Activated B cell treated with CpG ODN at 0.5 μM for 24 hours (primary cell): ENCODE results near the gene RGS1. TPM values are rescaled to one million over a fixed set of nuclear protein-coding genes. Genes with fewer than 3 reads are reported as not detected.
A peak's percentile ranks its signal among the peaks of the same experiment; 100 is the strongest.

Experiments used
- ATAC-seq: fragments of 200-7000 bp; cut with Tn5 transposase; one replicate; pipeline ENCODE4 v1.10.0; 2021; ENCODE audit warnings: low read depth, mild to moderate bottlenecking, moderate library complexity
- CTCF ChIA-PET: fragments of 350-600 bp; sonication (Branson Sonifier 250); formaldehyde crosslinking; loops from one replicate; lab custom pipeline; 2021; ENCODE audit warnings: antibody characterized with exemption; lab: Charles Lee
- POLR2A ChIA-PET: fragments of 350-600 bp; sonication (Branson Sonifier 250); formaldehyde crosslinking; loops from one replicate; lab custom pipeline; 2021; ENCODE audit warnings: antibody characterized with exemption; lab: Charles Lee
- DNase-seq: peaks from one replicate; pipeline ENCODE4 v3.0.0; 2022
- H3K27ac Mint-ChIP-seq: one replicate; pipeline ENCODE4 v1.8.0; 2020; ENCODE audit warnings: mixed read lengths
- H3K27me3 Mint-ChIP-seq: one replicate; pipeline ENCODE4 v1.8.0; 2021; ENCODE audit warnings: mixed read lengths
- H3K36me3 Mint-ChIP-seq: one replicate; pipeline ENCODE4 v1.8.0; 2021; ENCODE audit warnings: low read depth, mixed read lengths
- H3K4me1 Mint-ChIP-seq: one replicate; pipeline ENCODE4 v1.8.0; 2021; ENCODE audit warnings: mixed read lengths
- H3K4me3 Mint-ChIP-seq: one replicate; pipeline ENCODE4 v1.8.0; 2020; ENCODE audit warnings: mild to moderate bottlenecking, mixed read lengths
- H3K9me3 Mint-ChIP-seq: one replicate; pipeline ENCODE4 v1.8.0; 2020; ENCODE audit warnings: mixed read lengths
- intact Hi-C: fragments of 100-400 bp; cut with micrococcal nuclease; formaldehyde crosslinking; loops from one replicate; pipeline ENCODE4 v1.15.1; 2024
- total RNA-seq: library from RNA; stranded (reverse); gene quantifications from 2 replicates; pipeline ENCODE4 v1.2.3, GENCODE V29; 2022
- TF ChIP-seq, protein P1 (sequence below): fragments of 200-600 bp; IDR thresholded peaks from one replicate; pipeline ENCODE4 v1.8.0; 2022; ENCODE audit warnings: antibody characterized with exemption, mild to moderate bottlenecking

The RGS1 gene
- total RNA-seq, 1 donor from 2014 or later = 56.8 TPM

DNA sequence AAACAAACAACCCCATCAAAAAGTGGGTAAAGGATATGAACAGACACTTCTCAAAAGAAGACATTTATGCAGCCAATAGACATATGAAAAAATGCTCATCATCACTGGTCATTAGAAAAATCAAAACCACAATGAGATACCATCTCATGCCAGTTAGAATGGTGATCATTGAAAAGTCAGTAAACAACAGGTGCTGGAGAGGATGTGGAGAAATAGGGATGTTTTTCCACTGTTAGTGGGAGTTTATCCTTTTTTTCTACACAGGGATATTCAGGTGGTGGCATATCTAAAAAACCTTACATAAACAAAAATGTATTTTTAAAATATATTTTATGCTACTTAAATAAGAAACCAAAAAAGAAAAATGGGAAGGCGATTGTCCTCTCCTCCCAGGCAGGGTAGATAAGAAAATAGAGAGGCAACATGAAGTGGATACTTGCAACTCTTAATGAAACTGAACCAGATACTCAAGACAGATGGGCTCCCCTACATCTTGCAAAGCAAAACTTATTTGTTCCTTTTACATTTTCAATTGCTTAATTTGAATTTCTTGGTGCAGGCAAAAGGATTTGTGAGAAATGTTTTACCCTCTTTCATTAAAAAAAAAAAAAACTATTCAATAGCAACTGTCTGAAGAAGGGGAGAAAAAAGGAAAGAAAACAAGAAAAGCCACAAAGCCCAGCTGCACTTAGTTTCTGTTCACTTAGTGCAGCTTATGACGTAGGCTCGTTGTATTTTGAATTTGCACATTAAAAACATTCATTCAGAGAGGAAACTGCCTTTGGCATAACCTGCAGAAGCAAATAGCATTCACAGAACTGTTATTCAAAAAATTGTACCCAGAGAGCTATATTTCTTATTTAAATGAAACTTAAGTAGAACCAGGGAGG is 36.9 kb upstream of the RGS1 start:
- H3K4me1 Mint-ChIP-seq = peaks cover 55% of the 10 kb centered on the region

DNA sequence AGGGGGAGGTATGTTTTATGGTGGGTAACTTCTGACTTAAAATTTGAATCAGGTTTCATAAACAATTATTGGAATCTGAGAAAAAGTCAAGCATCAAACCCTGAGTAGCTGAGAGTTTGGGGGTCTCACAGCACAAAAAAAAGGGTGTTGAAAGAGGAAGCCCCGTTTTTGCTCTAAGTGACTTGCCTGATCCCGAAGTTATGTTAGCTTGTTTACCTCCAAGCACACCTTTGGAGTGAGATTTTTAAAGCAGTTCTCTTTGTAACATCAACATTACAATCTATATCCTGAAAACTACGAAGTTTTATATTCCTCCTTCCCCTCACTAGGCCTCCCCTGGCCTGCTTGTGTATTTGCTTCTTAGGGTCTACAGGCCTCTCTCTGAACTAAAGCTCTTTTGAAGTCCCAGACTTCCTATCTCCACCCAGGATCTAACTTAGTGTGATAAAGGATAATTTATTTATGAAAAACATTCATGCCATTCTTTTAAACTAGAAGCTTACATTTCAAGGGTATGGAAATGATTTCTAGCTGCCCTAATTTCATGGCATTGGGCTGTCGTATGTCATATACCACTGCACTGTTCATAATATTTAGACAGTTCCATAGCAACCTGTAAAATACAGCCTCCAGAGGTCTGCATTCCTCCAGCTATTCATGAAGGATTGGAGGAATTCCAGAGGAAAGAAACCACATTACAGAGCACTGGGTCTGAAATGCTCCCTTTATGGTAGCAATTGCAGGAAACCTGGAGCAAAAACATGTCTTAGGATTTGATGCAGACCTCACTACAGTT is 36.1 kb upstream of the RGS1 start:
- no peaks in the 10 kb centered on the region for H3K27me3 Mint-ChIP-seq
- no peaks in the 10 kb centered on the region for H3K9me3 Mint-ChIP-seq
- peaks cover 61% of the 10 kb centered on the region for H3K4me1 Mint-ChIP-seq
- peak overlapping the region; percentile 86 for H3K27ac Mint-ChIP-seq
- ATAC-seq = peak; percentile 25
- no peaks in the 10 kb centered on the region for H3K36me3 Mint-ChIP-seq
- intact Hi-C loops = loop anchor here (1.0 to 5.0 kb wide), 5 partner anchors 9 to 268 kb away; partner anchors contain the start of genes RGS1 and RGS2
- POLR2A ChIA-PET = interaction anchor here (0.7 to 3.2 kb wide), 18 partner anchors 11 to 1750 kb away, joined by 3 to 32 read pairs (median 5); partner anchors contain the start of gene RGS1
- TF ChIP-seq, protein P1, sequence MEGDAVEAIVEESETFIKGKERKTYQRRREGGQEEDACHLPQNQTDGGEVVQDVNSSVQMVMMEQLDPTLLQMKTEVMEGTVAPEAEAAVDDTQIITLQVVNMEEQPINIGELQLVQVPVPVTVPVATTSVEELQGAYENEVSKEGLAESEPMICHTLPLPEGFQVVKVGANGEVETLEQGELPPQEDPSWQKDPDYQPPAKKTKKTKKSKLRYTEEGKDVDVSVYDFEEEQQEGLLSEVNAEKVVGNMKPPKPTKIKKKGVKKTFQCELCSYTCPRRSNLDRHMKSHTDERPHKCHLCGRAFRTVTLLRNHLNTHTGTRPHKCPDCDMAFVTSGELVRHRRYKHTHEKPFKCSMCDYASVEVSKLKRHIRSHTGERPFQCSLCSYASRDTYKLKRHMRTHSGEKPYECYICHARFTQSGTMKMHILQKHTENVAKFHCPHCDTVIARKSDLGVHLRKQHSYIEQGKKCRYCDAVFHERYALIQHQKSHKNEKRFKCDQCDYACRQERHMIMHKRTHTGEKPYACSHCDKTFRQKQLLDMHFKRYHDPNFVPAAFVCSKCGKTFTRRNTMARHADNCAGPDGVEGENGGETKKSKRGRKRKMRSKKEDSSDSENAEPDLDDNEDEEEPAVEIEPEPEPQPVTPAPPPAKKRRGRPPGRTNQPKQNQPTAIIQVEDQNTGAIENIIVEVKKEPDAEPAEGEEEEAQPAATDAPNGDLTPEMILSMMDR = no peak
- CTCF ChIA-PET = interaction anchor here (0.8 to 1.9 kb wide), 6 partner anchors 12 to 70 kb away, joined by 3 to 14 read pairs (median 4); no protein-coding TSS in a partner anchor
- DNase-seq = no peak
- H3K4me3 Mint-ChIP-seq = peak overlapping the region; percentile 69

More for the DNA sequence above, 36.9 kb upstream of the RGS1 start:
- H3K9me3 Mint-ChIP-seq = no peaks in the 10 kb centered on the region
- H3K4me3 Mint-ChIP-seq = peak overlapping the region; percentile 69
- POLR2A ChIA-PET = interaction anchor here (0.7 to 3.2 kb wide), 17 partner anchors 11 to 1751 kb away, joined by 3 to 32 read pairs (median 5); partner anchors contain the start of gene RGS1
- TF ChIP-seq, protein P1 = no peak
- no peaks in the 10 kb centered on the region for H3K27me3 Mint-ChIP-seq
- intact Hi-C loops = loop anchor here (1.0 to 5.0 kb wide), 6 partner anchors 8 to 269 kb away; partner anchors contain the start of genes RGS1 and RGS2
- CTCF ChIA-PET = interaction anchor here (0.8 to 1.9 kb wide), 6 partner anchors 12 to 70 kb away, joined by 3 to 14 read pairs (median 4); no protein-coding TSS in a partner anchor
- no peaks in the 10 kb centered on the region for H3K36me3 Mint-ChIP-seq
- DNase-seq = no peak
- ATAC-seq = peak; percentile 79
- H3K27ac Mint-ChIP-seq = peak overlapping the region; percentile 86

DNA sequence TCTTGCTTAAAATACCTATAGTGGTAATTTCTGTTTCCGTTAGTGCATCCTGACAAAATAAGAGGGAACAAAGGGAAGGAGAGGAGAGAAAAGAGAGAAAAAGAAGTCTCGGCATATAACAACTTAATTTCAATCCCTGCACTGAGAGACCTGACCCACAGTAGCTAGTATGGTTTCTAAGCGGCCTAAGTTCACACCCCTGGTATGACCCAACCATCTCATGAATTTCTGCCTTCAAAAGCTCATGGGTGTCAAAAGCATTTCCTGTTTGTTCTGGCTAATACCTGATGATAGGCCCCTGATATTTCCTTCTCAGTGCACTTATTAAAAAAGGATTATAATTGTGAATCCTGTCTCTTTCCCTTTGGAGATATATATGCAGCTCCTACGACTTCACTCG is 32.1 kb upstream of the RGS1 start:
- CTCF ChIA-PET = interaction anchor here (1.0 to 1.3 kb wide), 3 partner anchors 36 to 69 kb away, joined by 3 to 6 read pairs (median 4); no protein-coding TSS in a partner anchor
- no peak overlapping the region for H3K4me3 Mint-ChIP-seq

DNA sequence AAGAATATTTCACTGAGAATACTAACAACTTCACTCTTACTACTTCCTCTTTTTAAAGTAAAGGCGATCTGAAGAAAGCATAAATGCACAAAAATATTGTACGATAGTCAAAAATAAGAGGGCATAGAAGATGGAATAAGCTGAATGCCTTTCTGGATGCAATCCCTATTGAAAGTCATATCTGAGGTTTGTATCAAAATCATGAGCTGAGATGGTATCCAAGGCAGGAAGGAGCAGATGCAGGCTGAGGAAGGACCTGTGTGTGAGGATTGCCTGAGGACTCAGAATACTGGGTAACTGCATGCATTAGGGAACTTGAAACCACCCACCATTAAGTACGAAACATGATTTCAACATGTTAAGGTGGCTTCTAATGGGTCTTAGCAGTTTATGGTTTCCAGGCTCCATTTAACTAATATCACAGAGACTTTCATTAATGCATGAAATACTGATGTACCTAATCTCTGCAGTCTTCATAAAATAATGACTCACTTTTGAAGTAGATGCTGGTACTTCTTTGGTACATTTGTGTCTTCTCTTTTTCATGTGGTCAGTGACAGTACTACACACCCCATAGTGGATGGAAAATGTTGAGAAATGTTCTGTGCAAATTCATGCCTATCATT is 29.6 kb upstream of the RGS1 start:
- no peaks in the 10 kb centered on the region for H3K27me3 Mint-ChIP-seq
- peaks cover 60% of the 10 kb centered on the region for H3K4me1 Mint-ChIP-seq
- TF ChIP-seq, protein P1 = no peak
- H3K4me3 Mint-ChIP-seq = peak overlapping the region; percentile 65
- peak overlapping the region; percentile 84 for H3K27ac Mint-ChIP-seq
- DNase-seq (no peak), ATAC-seq (peak; percentile 66)
- H3K36me3 Mint-ChIP-seq = no peaks in the 10 kb centered on the region
- no peaks in the 10 kb centered on the region for H3K9me3 Mint-ChIP-seq
- ChIA-PET CTCF (interaction anchor here (0.6 to 2.9 kb wide), 8 partner anchors 21 to 72 kb away, joined by 3 to 16 read pairs (median 4); no protein-coding TSS in a partner anchor), POLR2A (interaction anchor here (0.7 to 4.8 kb wide), 8 partner anchors 8 to 63 kb away, joined by 3 to 46 read pairs (median 12); no protein-coding TSS in a partner anchor)
- intact Hi-C loops = loop anchor here (1.0 to 2.0 kb wide), 9 partner anchors 7 to 69 kb away; partner anchors contain the start of gene RGS1

More for the DNA sequence above, 32.1 kb upstream of the RGS1 start:
- H3K27me3 Mint-ChIP-seq = no peaks in the 10 kb centered on the region
- intact Hi-C loops = no loop called here
- DNase-seq (no peak), ATAC-seq (no peak)
- no peaks in the 10 kb centered on the region for H3K36me3 Mint-ChIP-seq
- H3K27ac Mint-ChIP-seq = no peak overlapping the region
- TF ChIP-seq, protein P1 = no peak
- no peaks in the 10 kb centered on the region for H3K9me3 Mint-ChIP-seq
- POLR2A ChIA-PET = interaction anchor here (1.5 to 4.8 kb wide), 3 partner anchors 27 to 35 kb away, joined by 6 to 38 read pairs (median 8); no protein-coding TSS in a partner anchor
- H3K4me1 Mint-ChIP-seq = peaks cover 65% of the 10 kb centered on the region
